Adrenal gland (tissue), 12 donors: Measurements from ENCODE around the gene SHC4. TPM values are rescaled to one million over a fixed set of nuclear protein-coding genes. Genes with fewer than 3 reads are reported as not detected.

ENCODE experiments used
- DNase-seq, 7 donors: peaks; one replicate each; pipeline ENCODE4 v3.0.0-alpha.2; 2019 to 2020
- H3K27ac ChIP-seq, 5 donors: fragments of 200-600 bp; sonication (generic) in 4 of 5; 1 replicate in 3 of 5; 2 replicates in 2 of 5; pipeline versions ENCODE4 v1.5.1 to v1.8.0; 2016 to 2020; ENCODE audit warnings: mild to moderate bottlenecking in 1 of 5
- H3K27me3 ChIP-seq: fragments of 200-600 bp; 2 replicates; pipeline ENCODE4 v1.8.0; 2021
- H3K36me3 ChIP-seq, 2 donors: fragments of 200-600 bp; replicated peaks in 1 of 2; 1 replicate in 1 of 2; 2 replicates in 1 of 2; pipeline versions ENCODE4 v1.5.1 to v1.8.0; 2018 to 2022
- H3K4me1 ChIP-seq, 2 donors: fragments of 200-600 bp; replicated peaks in 1 of 2; 1 replicate in 1 of 2; 2 replicates in 1 of 2; pipeline versions ENCODE4 v1.5.1 to v1.8.0; 2018 to 2021
- H3K4me3 ChIP-seq, 4 donors: fragments of 200-600 bp; sonication (generic) in 3 of 4; one replicate each; pipeline ENCODE4 v1.5.1; 2016 to 2018
- H3K9me3 ChIP-seq, 3 donors: fragments of 200-600 bp; sonication (generic) in 1 of 3; replicated peaks in 1 of 3; 1 replicate in 2 of 3; 2 replicates in 1 of 3; pipeline versions ENCODE4 v1.5.1 to v1.8.0; 2016 to 2021
- POLR2A ChIP-seq, 2 donors: fragments of 450-650 bp; IDR thresholded peaks; one replicate each; pipeline ENCODE4 v1.6.1; 2017; ENCODE audit warnings: antibody characterized with exemption in 2 of 2, mild to moderate bottlenecking in 2 of 2, moderate library complexity in 1 of 2
- WGBS, 4 donors: extraction: QIAGEN DNeasy Blood & Tissue Kit in 2 of 4; methylation state at CpG; one replicate each; pipeline versions ENCODE4 v1.1.5 to v1.1.7; 2013 to 2017; 5-methylcytosine and 5-hydroxymethylcytosine counted together
- intact Hi-C, 2 donors: fragments of 100-400 bp; cut with DNase I; formaldehyde crosslinking; loops; one replicate each; pipeline versions ENCODE4 v1.14.1 to v1.15.0; 2022 to 2023
- polyA plus RNA-seq, 3 donors: library from polyadenylated mRNA; stranded (reverse); fragments of 200-250 nt in 2 of 3; fragments of 350-450 nt in 1 of 3; fragmentation: Illumina TruSeq in 1 of 3; extraction: RNeasy Lipid Tissue Mini Kit (QIAGEN cat#74804) in 1 of 3; gene quantifications; one replicate each; pipeline ENCODE4 v1.2.3, GENCODE V29; 2013 to 2014
- total RNA-seq, 9 donors: library from RNA; depleted of rRNA in 4 of 9; stranded (reverse); fragments of >200 nt in 4 of 9; fragments of 120-200 nt in 1 of 9; fragmentation: NEBNext Ultra II Directional in 1 of 9; extraction: Animal tissue kit (Norgen Biotek cat#: 25700) in 1 of 9; gene quantifications; one replicate each; pipeline versions ENCODE4 v1.1.0 to v1.2.4, GENCODE V29; 2013 to 2023
- TF ChIP-seq, protein P1 (sequence below), 6 experiments: fragments of 450-650 bp in 4 of 6; fragments of 200-600 bp in 2 of 6; sonication (generic) in 1 of 6; IDR thresholded peaks; 1 replicate in 5 of 6; 2 replicates in 1 of 6; pipeline versions ENCODE4 v1.5.1 to v1.8.0; 2016 to 2021; ENCODE audit warnings: antibody characterized with exemption in 6 of 6, mild to moderate bottlenecking in 2 of 6, moderate library complexity in 1 of 6
- donor health status: healthy with polysubstance abuse.
- donor health status: Bipolar disorder and iron deficiency.
- donor health status: DM: yes; HTN: yes; CAD: no.
- donor health status: DM: no; HTN: no; CAD: no.
- donor health status: DM: no; HTN: no; CAD: no.
- donor health status: DM: yes; HTN: yes; CAD: no.

Gene SHC4
- total and polyA plus RNA-seq, 12 donors: 0.40 to 1.8 (median 0.99) TPM

GRCh38 chr15:48888191-48888590, 75.5 kb downstream of the SHC4 start:
- Histone ChIP-seq H3K27me3 (no peaks in the 10 kb centered on the region), H3K36me3 (no peaks in the 10 kb centered on the region), H3K9me3 (no peaks in the 10 kb centered on the region), H3K4me3 (no peak overlapping the region), H3K4me1 (no peaks in the 10 kb centered on the region), H3K27ac (no peak overlapping the region)
- DNase-seq: no peak
- WGBS, 4 donors: 88 to 95% (median 91%) methylated on average over 4 of the region's 4 CpGs
- TF ChIP-seq, protein P1, sequence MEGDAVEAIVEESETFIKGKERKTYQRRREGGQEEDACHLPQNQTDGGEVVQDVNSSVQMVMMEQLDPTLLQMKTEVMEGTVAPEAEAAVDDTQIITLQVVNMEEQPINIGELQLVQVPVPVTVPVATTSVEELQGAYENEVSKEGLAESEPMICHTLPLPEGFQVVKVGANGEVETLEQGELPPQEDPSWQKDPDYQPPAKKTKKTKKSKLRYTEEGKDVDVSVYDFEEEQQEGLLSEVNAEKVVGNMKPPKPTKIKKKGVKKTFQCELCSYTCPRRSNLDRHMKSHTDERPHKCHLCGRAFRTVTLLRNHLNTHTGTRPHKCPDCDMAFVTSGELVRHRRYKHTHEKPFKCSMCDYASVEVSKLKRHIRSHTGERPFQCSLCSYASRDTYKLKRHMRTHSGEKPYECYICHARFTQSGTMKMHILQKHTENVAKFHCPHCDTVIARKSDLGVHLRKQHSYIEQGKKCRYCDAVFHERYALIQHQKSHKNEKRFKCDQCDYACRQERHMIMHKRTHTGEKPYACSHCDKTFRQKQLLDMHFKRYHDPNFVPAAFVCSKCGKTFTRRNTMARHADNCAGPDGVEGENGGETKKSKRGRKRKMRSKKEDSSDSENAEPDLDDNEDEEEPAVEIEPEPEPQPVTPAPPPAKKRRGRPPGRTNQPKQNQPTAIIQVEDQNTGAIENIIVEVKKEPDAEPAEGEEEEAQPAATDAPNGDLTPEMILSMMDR (IDR thresholded peaks at IDR 0.05): no peak
- TF ChIP-seq POLR2A (IDR thresholded peaks at IDR 0.05): no peak
- intact Hi-C loops: no loop called here

DNA sequence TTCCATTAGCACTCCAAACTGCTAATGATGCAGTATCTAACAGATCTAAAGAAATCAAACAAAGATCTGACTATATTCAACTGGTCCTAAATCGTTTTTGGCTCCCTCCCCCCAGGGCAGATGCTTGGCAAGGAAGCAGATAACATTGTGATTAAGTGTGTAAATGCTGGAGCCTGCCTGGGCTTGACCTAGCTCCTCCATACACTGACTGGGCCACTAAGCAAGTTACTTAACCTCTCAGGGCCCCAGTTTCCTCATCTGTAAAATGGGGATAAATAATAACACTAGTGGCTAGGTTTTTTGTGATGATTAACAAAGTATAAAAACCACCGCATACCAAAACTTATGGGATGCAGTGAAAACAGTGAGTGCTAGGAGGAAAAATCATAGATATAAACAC, 76.6 kb downstream of the SHC4 start:
- DNase-seq: no peak
- Histone ChIP-seq H3K4me1 (no peaks in the 10 kb centered on the region), H3K9me3 (no peaks in the 10 kb centered on the region), H3K4me3 (no peak overlapping the region), H3K36me3 (no peaks in the 10 kb centered on the region), H3K27ac (no peak overlapping the region), H3K27me3 (no peaks in the 10 kb centered on the region)
- TF ChIP-seq, protein P1 (IDR thresholded peaks at IDR 0.05): no peak
- no peak for TF ChIP-seq POLR2A (IDR thresholded peaks at IDR 0.05)
- WGBS, 4 donors: 60 to 70% (median 69%) methylated on average over 2 of the region's 2 CpGs
- intact Hi-C loops: no loop called here

DNA sequence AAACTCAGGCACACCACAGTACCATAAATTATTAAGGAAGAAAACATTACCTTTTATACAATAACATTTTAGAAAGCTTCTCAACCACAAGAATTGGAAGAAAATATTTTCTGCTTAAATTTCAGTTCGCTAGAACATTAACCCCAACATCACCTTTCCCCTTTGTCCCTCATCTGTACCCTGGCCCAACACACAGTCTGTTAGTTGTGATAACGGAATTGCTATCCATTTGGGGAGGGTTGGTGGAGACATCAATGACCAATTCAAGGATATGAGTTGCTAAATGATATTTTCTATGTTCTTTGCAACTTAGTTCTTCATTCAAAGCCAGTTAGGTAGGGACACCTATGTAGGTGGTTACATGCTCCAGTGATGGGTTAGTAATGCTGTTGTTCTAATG, 80.0 kb downstream of the SHC4 start:
- TF ChIP-seq, protein P1 (IDR thresholded peaks at IDR 0.05): no peak
- TF ChIP-seq POLR2A (IDR thresholded peaks at IDR 0.05): no peak
- Histone ChIP-seq H3K4me3 (no peak overlapping the region), H3K4me1 (peaks cover 11 to 19% of the 10 kb centered on the region in 2 donors), H3K27me3 (no peaks in the 10 kb centered on the region), H3K27ac (no peak overlapping the region), H3K36me3 (no peaks in the 10 kb centered on the region), H3K9me3 (no peaks in the 10 kb centered on the region)
- no peak for DNase-seq
- WGBS, 4 donors: 82 to 86% (median 84%) methylated on average over 2 of the region's 2 CpGs
- intact Hi-C loops: no loop called here

GRCh38 chr15:48880070-48880634, 83.6 kb downstream of the SHC4 start:
- no peak for DNase-seq
- Histone ChIP-seq H3K4me3 (no peak overlapping the region), H3K27me3 (no peaks in the 10 kb centered on the region), H3K36me3 (no peaks in the 10 kb centered on the region), H3K4me1 (peaks cover 11 to 20% of the 10 kb centered on the region in 2 donors), H3K27ac (no peak overlapping the region), H3K9me3 (no peaks in the 10 kb centered on the region)
- WGBS, 4 donors: 65 to 83% (median 78%) methylated on average over 3 of the region's 3 CpGs
- intact Hi-C loops: no loop called here
- TF ChIP-seq, protein P1 (IDR thresholded peaks at IDR 0.05): no peak
- no peak for TF ChIP-seq POLR2A (IDR thresholded peaks at IDR 0.05)
